HepG2 (cell line): ENCODE data around the gene S100Z. TPM values are rescaled to one million over a fixed set of nuclear protein-coding genes. Genes with fewer than 3 reads are reported as not detected.

Source experiments
- ELK4 ChIP-seq: sonication (generic); formaldehyde crosslinking; IDR thresholded peaks from 2 replicates; pipeline ENCODE4 v1.9.0; 2021; ENCODE audit warnings: missing genetic modification reagents, borderline replicate concordance
- FOSL1 ChIP-seq: sonication (generic); formaldehyde crosslinking; IDR thresholded peaks from 2 replicates; pipeline ENCODE4 v1.9.0; 2021; ENCODE audit warnings: missing genetic modification reagents, borderline replicate concordance
- GATAD1 ChIP-seq: IDR thresholded peaks from 2 replicates; pipeline ENCODE4 v1.6.1; 2016; ENCODE audit warnings: missing genetic modification reagents, missing compliant biosample characterization
- MIER3 ChIP-seq: IDR thresholded peaks from 2 replicates; pipeline ENCODE4 v1.6.1; 2016; ENCODE audit warnings: missing compliant biosample characterization, borderline replicate concordance
- NFE2 ChIP-seq: sonication (generic); formaldehyde crosslinking; IDR thresholded peaks from 2 replicates; pipeline ENCODE4 v1.4.0; 2020; ENCODE audit warnings: missing genetic modification reagents
- POLR2AphosphoS2 ChIP-seq: IDR thresholded peaks from 2 replicates; pipeline ENCODE4 v1.6.1; 2011; ENCODE audit warnings: low read depth, low read length, improper control_type of control experiment
- RXRB ChIP-seq: IDR thresholded peaks from 2 replicates; pipeline ENCODE4 v1.6.1; 2016; ENCODE audit warnings: borderline replicate concordance, missing genetic modification reagents, missing compliant biosample characterization
- SOX5 ChIP-seq: IDR thresholded peaks from 2 replicates; pipeline ENCODE4 v1.6.1; 2016; ENCODE audit warnings: borderline replicate concordance
- ZBTB7A ChIP-seq: sonication (generic); formaldehyde crosslinking; IDR thresholded peaks from 2 replicates; pipeline ENCODE4 v1.8.0; 2022; ENCODE audit warnings: mild to moderate bottlenecking, missing genetic modification reagents
- ZBTB8A ChIP-seq: sonication (generic); formaldehyde crosslinking; IDR thresholded peaks from 2 replicates; pipeline ENCODE4 v1.4.0; 2020; ENCODE audit warnings: mild to moderate bottlenecking, low read depth, missing genetic modification reagents, borderline replicate concordance
- ZC3H4 ChIP-seq: sonication (generic); formaldehyde crosslinking; IDR thresholded peaks from 2 replicates; pipeline ENCODE4 v1.4.0; 2020; ENCODE audit warnings: missing genetic modification reagents, borderline replicate concordance
- ZNF441 ChIP-seq: sonication (generic); formaldehyde crosslinking; IDR thresholded peaks from 2 replicates; pipeline ENCODE4 v1.7.0; 2021; ENCODE audit warnings: missing genetic modification reagents, borderline replicate concordance
- ZNF569 ChIP-seq: sonication (generic); formaldehyde crosslinking; IDR thresholded peaks from 2 replicates; pipeline ENCODE4 v1.5.0; 2020; ENCODE audit warnings: mild to moderate bottlenecking, missing genetic modification reagents, moderate library complexity, borderline replicate concordance
- ZNF615 ChIP-seq: sonication (generic); formaldehyde crosslinking; IDR thresholded peaks from 2 replicates; pipeline ENCODE4 v1.5.0; 2020; ENCODE audit warnings: mild to moderate bottlenecking, missing genetic modification reagents, borderline replicate concordance
- ZNF619 ChIP-seq: sonication (generic); formaldehyde crosslinking; IDR thresholded peaks from 2 replicates; pipeline ENCODE4 v1.4.0; 2020; ENCODE audit warnings: mild to moderate bottlenecking, missing genetic modification reagents
- ZSCAN25 ChIP-seq: sonication (generic); formaldehyde crosslinking; IDR thresholded peaks from 2 replicates; pipeline ENCODE4 v1.8.0; 2022; ENCODE audit warnings: mild to moderate bottlenecking, missing genetic modification reagents
- polyA plus RNA-seq, 8 experiments: library from polyadenylated mRNA; depleted of rRNA in 3 of 8; stranded (reverse) in 7 of 8; unstranded in 1 of 8; fragments of >200 nt; fragmentation: Illumina TruSeq in 4 of 8; extraction: Trizol in 4 of 8; gene quantifications; 2 replicates each; pipeline versions ENCODE4 v1.2.1 to v1.2.3, GENCODE V29; 2011 to 2016; ENCODE audit warnings: low read depth in 4 of 8, missing spikeins in 1 of 8, mixed read lengths in 1 of 8; ENCODE audit not compliant: insufficient read depth in 1 of 8
- total RNA-seq, 5 experiments: library from RNA; depleted of rRNA; stranded (reverse); fragments of >200 nt; fragmentation: Illumina TruSeq; extraction: Trizol; gene quantifications; 2 replicates each; pipeline ENCODE4 v1.2.3, GENCODE V29; 2016; ENCODE audit warnings: low read depth in 1 of 5
- TF ChIP-seq, protein P1 (sequence below), 2 experiments: sonication (generic) in 1 of 2; formaldehyde crosslinking in 1 of 2; IDR thresholded peaks; 2 replicates each; pipeline versions ENCODE4 v1.4.0 to v1.6.1; 2016 to 2020; ENCODE audit warnings: borderline replicate concordance in 1 of 2, low read depth in 1 of 2, mild to moderate bottlenecking in 1 of 2, missing genetic modification reagents in 1 of 2
- TF ChIP-seq, protein P2 (sequence below): sonication (generic); formaldehyde crosslinking; IDR thresholded peaks from 2 replicates; pipeline ENCODE4 v1.4.0; 2020; ENCODE audit warnings: mild to moderate bottlenecking, missing genetic modification reagents
- TF ChIP-seq, protein P3 (sequence below): sonication (generic); formaldehyde crosslinking; IDR thresholded peaks from 2 replicates; pipeline ENCODE4 v1.8.0; 2022; ENCODE audit warnings: mild to moderate bottlenecking, missing genetic modification reagents

The S100Z gene
- total and polyA plus RNA-seq, 2 of the 13 experiments (the other 11 are each of a cell fraction or from before 2014, with no cell fraction given): 0.22 TPM; not detected in 1

GRCh38 chr5:76818844-76819831 is 30.7 kb upstream of the S100Z start, which contains the start of gene F2RL1 (continued):
- TF ChIP-seq, protein P1, sequence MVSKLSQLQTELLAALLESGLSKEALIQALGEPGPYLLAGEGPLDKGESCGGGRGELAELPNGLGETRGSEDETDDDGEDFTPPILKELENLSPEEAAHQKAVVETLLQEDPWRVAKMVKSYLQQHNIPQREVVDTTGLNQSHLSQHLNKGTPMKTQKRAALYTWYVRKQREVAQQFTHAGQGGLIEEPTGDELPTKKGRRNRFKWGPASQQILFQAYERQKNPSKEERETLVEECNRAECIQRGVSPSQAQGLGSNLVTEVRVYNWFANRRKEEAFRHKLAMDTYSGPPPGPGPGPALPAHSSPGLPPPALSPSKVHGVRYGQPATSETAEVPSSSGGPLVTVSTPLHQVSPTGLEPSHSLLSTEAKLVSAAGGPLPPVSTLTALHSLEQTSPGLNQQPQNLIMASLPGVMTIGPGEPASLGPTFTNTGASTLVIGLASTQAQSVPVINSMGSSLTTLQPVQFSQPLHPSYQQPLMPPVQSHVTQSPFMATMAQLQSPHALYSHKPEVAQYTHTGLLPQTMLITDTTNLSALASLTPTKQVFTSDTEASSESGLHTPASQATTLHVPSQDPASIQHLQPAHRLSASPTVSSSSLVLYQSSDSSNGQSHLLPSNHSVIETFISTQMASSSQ (IDR thresholded peaks at IDR 0.05; ENCODE audit: low read depth): no peak
- TF ChIP-seq, protein P1 (CRISPR knock-in tag; IDR thresholded peaks at IDR 0.05; ENCODE audit: borderline replicate concordance): no peak
- TF ChIP-seq, protein P2, sequence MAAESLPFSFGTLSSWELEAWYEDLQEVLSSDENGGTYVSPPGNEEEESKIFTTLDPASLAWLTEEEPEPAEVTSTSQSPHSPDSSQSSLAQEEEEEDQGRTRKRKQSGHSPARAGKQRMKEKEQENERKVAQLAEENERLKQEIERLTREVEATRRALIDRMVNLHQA: no peak
- TF ChIP-seq GATAD1 (no peak), ZC3H4 (CRISPR knock-in tag) (no peak), ZNF441 (CRISPR knock-in tag) (peak; percentile 68; the same call in 1 of the 2 replicates), ZNF619 (CRISPR knock-in tag) (no peak), ZBTB7A (CRISPR knock-in tag) (no peak), SOX5 (no peak), RXRB (peak; percentile 10; the same call in 1 of the 2 replicates), ZSCAN25 (CRISPR knock-in tag) (0 out of 2 replicates have a peak, but pooled peaks have one; percentile 32), ZBTB8A (no peak), ZNF615 (CRISPR knock-in tag) (no peak), MIER3 (CRISPR knock-in tag) (no peak), ELK4 (no peak), POLR2AphosphoS2 (no peak), FOSL1 (CRISPR knock-in tag) (no peak), NFE2 (CRISPR knock-in tag) (no peak), ZNF569 (no peak)
- TF ChIP-seq, protein P3, sequence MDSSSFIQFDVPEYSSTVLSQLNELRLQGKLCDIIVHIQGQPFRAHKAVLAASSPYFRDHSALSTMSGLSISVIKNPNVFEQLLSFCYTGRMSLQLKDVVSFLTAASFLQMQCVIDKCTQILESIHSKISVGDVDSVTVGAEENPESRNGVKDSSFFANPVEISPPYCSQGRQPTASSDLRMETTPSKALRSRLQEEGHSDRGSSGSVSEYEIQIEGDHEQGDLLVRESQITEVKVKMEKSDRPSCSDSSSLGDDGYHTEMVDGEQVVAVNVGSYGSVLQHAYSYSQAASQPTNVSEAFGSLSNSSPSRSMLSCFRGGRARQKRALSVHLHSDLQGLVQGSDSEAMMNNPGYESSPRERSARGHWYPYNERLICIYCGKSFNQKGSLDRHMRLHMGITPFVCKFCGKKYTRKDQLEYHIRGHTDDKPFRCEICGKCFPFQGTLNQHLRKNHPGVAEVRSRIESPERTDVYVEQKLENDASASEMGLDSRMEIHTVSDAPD (CRISPR knock-in tag): 0 out of 2 replicates have a peak, but pooled peaks have one; percentile 61
